ENCODE measurements around the gene NEAT1.

DNA sequence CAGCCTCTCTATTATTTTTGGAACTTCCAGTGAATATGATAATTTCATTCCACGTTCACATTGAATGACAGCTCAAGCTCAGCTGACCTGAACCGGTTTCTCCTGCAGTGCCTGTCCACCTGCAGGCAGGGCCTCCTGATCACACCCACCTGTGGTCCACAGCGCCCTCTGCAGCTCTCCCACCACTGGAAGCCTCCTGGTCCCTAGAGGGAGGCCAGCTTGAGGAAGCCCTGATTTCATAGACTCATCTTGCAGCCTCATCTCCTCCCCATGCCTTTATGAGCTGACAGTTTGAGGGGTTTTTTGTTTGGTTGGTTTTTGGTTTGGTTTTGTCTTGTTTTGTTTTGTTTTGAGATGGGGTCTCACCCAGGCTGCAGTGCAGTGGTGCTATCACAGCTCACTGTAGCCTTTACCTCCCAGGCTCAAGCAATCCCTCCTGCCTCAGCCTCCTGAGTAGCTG is 46.3 kb downstream of the NEAT1 start:
- no peak for TF ChIP-seq POLR2A (IDR thresholded peaks at IDR 0.05; ENCODE audit: extremely low read depth, insufficient read length)
- TF ChIP-seq, protein P1, sequence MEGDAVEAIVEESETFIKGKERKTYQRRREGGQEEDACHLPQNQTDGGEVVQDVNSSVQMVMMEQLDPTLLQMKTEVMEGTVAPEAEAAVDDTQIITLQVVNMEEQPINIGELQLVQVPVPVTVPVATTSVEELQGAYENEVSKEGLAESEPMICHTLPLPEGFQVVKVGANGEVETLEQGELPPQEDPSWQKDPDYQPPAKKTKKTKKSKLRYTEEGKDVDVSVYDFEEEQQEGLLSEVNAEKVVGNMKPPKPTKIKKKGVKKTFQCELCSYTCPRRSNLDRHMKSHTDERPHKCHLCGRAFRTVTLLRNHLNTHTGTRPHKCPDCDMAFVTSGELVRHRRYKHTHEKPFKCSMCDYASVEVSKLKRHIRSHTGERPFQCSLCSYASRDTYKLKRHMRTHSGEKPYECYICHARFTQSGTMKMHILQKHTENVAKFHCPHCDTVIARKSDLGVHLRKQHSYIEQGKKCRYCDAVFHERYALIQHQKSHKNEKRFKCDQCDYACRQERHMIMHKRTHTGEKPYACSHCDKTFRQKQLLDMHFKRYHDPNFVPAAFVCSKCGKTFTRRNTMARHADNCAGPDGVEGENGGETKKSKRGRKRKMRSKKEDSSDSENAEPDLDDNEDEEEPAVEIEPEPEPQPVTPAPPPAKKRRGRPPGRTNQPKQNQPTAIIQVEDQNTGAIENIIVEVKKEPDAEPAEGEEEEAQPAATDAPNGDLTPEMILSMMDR (IDR thresholded peaks at IDR 0.05; ENCODE audit: low read depth, low read length): peak; percentile 46
- peak; percentile 22; the same call in 1 of the 2 replicates for TF ChIP-seq MAX (IDR thresholded peaks at IDR 0.05; ENCODE audit: low read depth, low read length)
- peak; percentile 29; the same call in 1 of the 2 replicates for TF ChIP-seq MYC (IDR thresholded peaks at IDR 0.05; ENCODE audit: low read depth, low read length)

All from NB4 (cell line).